Astrocyte (in vitro differentiated cells and primary cell): Measurements from ENCODE around the gene STXBP1.

ENCODE experiments used
- CTCF ChIP-seq: IDR thresholded peaks from 2 replicates; pipeline ENCODE4 v1.5.1; 2011; ENCODE audit warnings: low read depth, mild to moderate bottlenecking, inconsistent platforms, low read length, moderate library complexity; ENCODE audit not compliant: insufficient read depth
- EZH2 ChIP-seq: IDR thresholded peaks from 2 replicates; pipeline ENCODE4 v1.6.1; 2012; ENCODE audit warnings: mild to moderate bottlenecking, low read length, inconsistent platforms; ENCODE audit not compliant: insufficient read depth

DNA sequence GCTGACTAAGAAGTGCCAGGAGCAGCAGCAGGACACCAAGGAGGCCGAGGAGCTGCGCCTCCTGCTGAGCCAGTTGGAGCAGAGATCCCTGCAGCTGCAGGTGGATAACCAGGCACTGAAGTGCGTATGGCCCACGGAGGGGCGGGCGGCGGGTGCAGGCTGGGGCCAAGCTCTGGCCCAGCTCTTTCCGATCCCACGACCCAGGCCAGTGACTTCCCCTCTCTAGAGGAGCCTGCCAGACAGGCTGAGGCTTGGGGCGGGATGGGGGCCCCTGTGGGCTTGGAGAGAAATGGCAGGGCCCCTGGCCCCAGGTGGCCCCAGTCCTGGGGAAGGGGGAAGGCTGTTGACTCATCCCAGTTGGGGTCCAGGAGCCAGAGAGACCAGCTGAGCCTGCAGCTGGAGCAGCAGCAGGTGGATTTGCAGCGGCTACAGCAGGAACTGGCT lies 99.8 kb downstream of the STXBP1 start:
- no peak for TF ChIP-seq CTCF
- TF ChIP-seq EZH2, result no peak
